BLaER1 (cell line): ENCODE data around the gene ACAP2.

Source experiments
- H3K27ac ChIP-seq: shearing (Covaris generic); formaldehyde crosslinking; 2 replicates; pipeline ENCODE4 v1.8.1; 2022
- H3K27me3 ChIP-seq: shearing (Covaris generic); formaldehyde crosslinking; 2 replicates; pipeline ENCODE4 v1.8.1; 2022
- H3K36me3 ChIP-seq: shearing (Covaris generic); formaldehyde crosslinking; 2 replicates; pipeline ENCODE4 v1.8.1; 2022
- H3K4me1 ChIP-seq: shearing (Covaris generic); formaldehyde crosslinking; 2 replicates; pipeline ENCODE4 v1.8.1; 2022
- H3K4me2 ChIP-seq: shearing (Covaris generic); formaldehyde crosslinking; 2 replicates; pipeline ENCODE4 v1.8.1; 2022
- H3K4me3 ChIP-seq: shearing (Covaris generic); formaldehyde crosslinking; 2 replicates; pipeline ENCODE4 v1.8.1; 2022
- H3K9ac ChIP-seq: shearing (Covaris generic); formaldehyde crosslinking; 2 replicates; pipeline ENCODE4 v1.8.1; 2022
- H3K9me3 ChIP-seq: shearing (Covaris generic); formaldehyde crosslinking; 2 replicates; pipeline ENCODE4 v1.8.1; 2022
- H4K20me1 ChIP-seq: shearing (Covaris generic); formaldehyde crosslinking; 2 replicates; pipeline ENCODE4 v1.8.1; 2022
- Cebpa-rat ChIP-seq: shearing (Covaris generic); IDR thresholded peaks from 2 replicates; pipeline ENCODE4 v1.8.1; 2022

The ACAP2 gene

DNA sequence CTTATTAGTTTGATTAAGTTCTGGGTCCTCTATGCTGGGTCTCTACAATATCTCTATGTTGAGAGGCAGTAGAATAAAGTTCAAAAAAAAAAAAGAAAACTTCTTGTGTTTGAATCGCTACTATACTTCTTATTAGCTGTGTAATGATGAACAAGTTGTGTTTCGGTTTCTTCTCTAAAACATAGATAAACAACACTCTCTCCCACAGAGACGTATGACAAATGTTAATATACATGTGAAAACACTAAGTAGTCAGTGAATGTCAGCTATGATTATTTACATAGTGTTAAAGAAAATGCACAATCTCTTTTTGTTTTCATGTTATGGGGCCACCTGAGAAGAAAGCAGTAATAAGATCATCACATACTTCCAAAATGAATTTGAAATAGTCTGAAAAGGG lies 45.3 kb downstream of the ACAP2 start:
- H3K9me3 ChIP-seq, result peaks cover 10% of the 10 kb centered on the region
- H3K27me3 ChIP-seq, result no peaks in the 10 kb centered on the region
- H3K36me3 ChIP-seq, result peaks cover 25% of the 10 kb centered on the region
- no peak overlapping the region for H3K4me2 ChIP-seq
- H3K4me1 ChIP-seq, result no peaks in the 10 kb centered on the region
- peaks cover 96% of the 10 kb centered on the region for H4K20me1 ChIP-seq
- no peak for TF ChIP-seq Cebpa-rat
- H3K27ac ChIP-seq, result no peak overlapping the region
- H3K9ac ChIP-seq, result no peak overlapping the region
- no peak overlapping the region for H3K4me3 ChIP-seq

- Histone ChIP-seq H3K4me1 (no peaks in the 10 kb centered on the region), H3K27ac (no peak overlapping the region), H3K4me2 (no peak overlapping the region), H3K9me3 (peaks cover 10% of the 10 kb centered on the region), H3K27me3 (no peaks in the 10 kb centered on the region), H3K4me3 (no peak overlapping the region), H4K20me1 (peaks cover 86% of the 10 kb centered on the region), H3K9ac (no peak overlapping the region), H3K36me3 (peaks cover 19% of the 10 kb centered on the region)
- no peak for TF ChIP-seq Cebpa-rat
Observed at GRCh38 chr3:195395208-195395816, 47.5 kb downstream of the ACAP2 start.

GRCh38 chr3:195394700-195395099 lies 48.1 kb downstream of the ACAP2 start:
- TF ChIP-seq Cebpa-rat, result no peak
- no peak overlapping the region for H3K9ac ChIP-seq
- H3K4me1 ChIP-seq, result no peaks in the 10 kb centered on the region
- H3K4me2 ChIP-seq, result no peak overlapping the region
- no peak overlapping the region for H3K27ac ChIP-seq
- no peak overlapping the region for H3K4me3 ChIP-seq
- H3K27me3 ChIP-seq, result no peaks in the 10 kb centered on the region
- H3K9me3 ChIP-seq, result peaks cover 10% of the 10 kb centered on the region
- peaks cover 85% of the 10 kb centered on the region for H4K20me1 ChIP-seq
- peaks cover 24% of the 10 kb centered on the region for H3K36me3 ChIP-seq

GRCh38 chr3:195394024-195394423 lies 48.8 kb downstream of the ACAP2 start:
- peaks cover 10% of the 10 kb centered on the region for H3K9me3 ChIP-seq
- no peak overlapping the region for H3K27ac ChIP-seq
- no peak for TF ChIP-seq Cebpa-rat
- no peaks in the 10 kb centered on the region for H3K27me3 ChIP-seq
- no peak overlapping the region for H3K4me2 ChIP-seq
- no peaks in the 10 kb centered on the region for H3K4me1 ChIP-seq
- H4K20me1 ChIP-seq, result peaks cover 80% of the 10 kb centered on the region
- peaks cover 28% of the 10 kb centered on the region for H3K36me3 ChIP-seq
- no peak overlapping the region for H3K4me3 ChIP-seq
- no peak overlapping the region for H3K9ac ChIP-seq

DNA sequence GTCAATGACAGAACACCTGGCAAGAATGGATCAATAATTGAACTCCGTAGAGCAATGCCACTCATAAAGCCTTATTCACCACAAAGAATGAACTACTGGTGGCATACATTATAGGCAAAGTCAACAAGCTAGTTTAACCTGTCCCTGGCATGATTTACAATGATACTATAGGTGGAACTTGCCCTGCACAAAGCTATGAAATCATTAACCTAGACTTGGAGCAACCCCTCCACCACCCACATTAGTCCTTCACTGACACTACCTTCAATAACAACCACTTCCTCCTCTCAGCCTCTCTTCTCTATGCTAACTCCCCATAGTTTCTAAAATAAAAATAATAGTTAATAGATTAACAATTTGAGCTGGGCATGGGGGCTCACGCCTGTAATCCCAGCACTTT lies 54.4 kb downstream of the ACAP2 start:
- H3K27ac ChIP-seq, result no peak overlapping the region
- H3K9ac ChIP-seq, result no peak overlapping the region
- no peaks in the 10 kb centered on the region for H3K4me1 ChIP-seq
- H3K36me3 ChIP-seq, result peaks cover 59% of the 10 kb centered on the region
- TF ChIP-seq Cebpa-rat, result no peak
- no peaks in the 10 kb centered on the region for H3K27me3 ChIP-seq
- no peaks in the 10 kb centered on the region for H3K9me3 ChIP-seq
- H3K4me2 ChIP-seq, result no peak overlapping the region
- H3K4me3 ChIP-seq, result no peak overlapping the region
- peaks cover 81% of the 10 kb centered on the region for H4K20me1 ChIP-seq

GRCh38 chr3:195386739-195387138 lies 56.1 kb downstream of the ACAP2 start:
- H3K36me3 ChIP-seq, result peaks cover 58% of the 10 kb centered on the region
- no peak overlapping the region for H3K4me2 ChIP-seq
- H3K27me3 ChIP-seq, result no peaks in the 10 kb centered on the region
- no peak overlapping the region for H3K9ac ChIP-seq
- H3K9me3 ChIP-seq, result no peaks in the 10 kb centered on the region
- H3K4me1 ChIP-seq, result no peaks in the 10 kb centered on the region
- TF ChIP-seq Cebpa-rat, result no peak
- peaks cover 77% of the 10 kb centered on the region for H4K20me1 ChIP-seq
- no peak overlapping the region for H3K4me3 ChIP-seq
- no peak overlapping the region for H3K27ac ChIP-seq

- Histone ChIP-seq H4K20me1 (peaks cover 76% of the 10 kb centered on the region), H3K9me3 (no peaks in the 10 kb centered on the region), H3K27me3 (no peaks in the 10 kb centered on the region), H3K4me2 (no peak overlapping the region), H3K36me3 (peaks cover 64% of the 10 kb centered on the region), H3K4me1 (no peaks in the 10 kb centered on the region), H3K4me3 (no peak overlapping the region), H3K9ac (no peak overlapping the region), H3K27ac (no peak overlapping the region)
- no peak for TF ChIP-seq Cebpa-rat
Observed at GRCh38 chr3:195385526-195385925, 57.3 kb downstream of the ACAP2 start.

DNA sequence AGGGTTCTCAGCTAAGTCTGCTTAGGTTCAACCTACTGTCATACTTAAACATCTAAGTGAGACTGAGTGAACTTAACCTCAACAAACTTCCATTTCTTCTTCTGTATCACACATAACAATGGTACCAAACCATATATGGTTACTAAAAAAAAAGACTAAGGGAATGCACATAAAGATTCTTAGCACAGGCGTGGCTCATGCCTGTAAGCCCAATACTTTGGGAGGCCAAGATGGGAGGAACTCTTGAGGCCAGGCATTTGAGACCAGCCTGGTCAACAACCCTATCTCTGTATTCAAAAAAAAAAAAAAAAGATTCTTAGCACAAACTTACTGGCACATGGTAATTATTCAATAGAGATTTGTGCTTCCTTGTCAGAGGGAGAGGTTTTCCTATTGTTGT lies 57.9 kb downstream of the ACAP2 start:
- H3K36me3 ChIP-seq, result peaks cover 63% of the 10 kb centered on the region
- peaks cover 76% of the 10 kb centered on the region for H4K20me1 ChIP-seq
- no peak overlapping the region for H3K27ac ChIP-seq
- H3K4me1 ChIP-seq, result no peaks in the 10 kb centered on the region
- no peaks in the 10 kb centered on the region for H3K27me3 ChIP-seq
- no peak overlapping the region for H3K4me2 ChIP-seq
- H3K4me3 ChIP-seq, result no peak overlapping the region
- no peaks in the 10 kb centered on the region for H3K9me3 ChIP-seq
- TF ChIP-seq Cebpa-rat, result no peak
- no peak overlapping the region for H3K9ac ChIP-seq

DNA sequence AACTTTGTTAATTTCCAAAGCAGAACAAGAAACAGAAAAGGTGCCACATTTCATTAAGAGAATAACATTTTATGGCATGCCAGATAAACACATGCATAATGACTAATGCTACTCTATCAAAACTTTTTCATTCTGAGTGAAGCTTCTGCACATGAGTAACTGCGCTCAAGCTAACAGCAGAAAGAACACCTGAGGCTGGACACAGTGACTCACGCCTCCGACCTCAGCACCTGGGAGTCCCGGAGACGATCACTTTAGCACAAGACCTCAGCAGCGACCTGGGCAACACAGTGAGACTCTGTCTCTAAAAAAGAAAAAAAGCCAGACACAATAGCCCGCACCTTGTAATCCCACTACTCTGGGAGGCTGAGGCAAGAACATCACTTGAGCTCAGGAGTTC lies 70.6 kb downstream of the ACAP2 start:
- TF ChIP-seq Cebpa-rat, result no peak
- no peak overlapping the region for H3K9ac ChIP-seq
- H3K4me1 ChIP-seq, result no peaks in the 10 kb centered on the region
- H4K20me1 ChIP-seq, result 0 out of 2 replicates have a peak, but pooled peaks cover 3% of the 10 kb centered on the region
- no peaks in the 10 kb centered on the region for H3K27me3 ChIP-seq
- H3K36me3 ChIP-seq, result peaks cover 78% of the 10 kb centered on the region
- no peaks in the 10 kb centered on the region for H3K9me3 ChIP-seq
- H3K4me3 ChIP-seq, result no peak overlapping the region
- H3K27ac ChIP-seq, result no peak overlapping the region
- no peak overlapping the region for H3K4me2 ChIP-seq

GRCh38 chr3:195366200-195366925 lies 76.5 kb downstream of the ACAP2 start:
- Histone ChIP-seq H3K4me2 (no peak overlapping the region), H3K36me3 (peaks cover 74% of the 10 kb centered on the region), H4K20me1 (peaks cover 1% of the 10 kb centered on the region; the same call in 1 of the 2 replicates), H3K27me3 (no peaks in the 10 kb centered on the region), H3K9me3 (peaks cover 9% of the 10 kb centered on the region), H3K9ac (no peak overlapping the region), H3K27ac (no peak overlapping the region), H3K4me3 (no peak overlapping the region), H3K4me1 (no peaks in the 10 kb centered on the region)
- no peak for TF ChIP-seq Cebpa-rat
